Measurements from ENCODE around the gene FAM13A. TPM values are rescaled to one million over a fixed set of nuclear protein-coding genes. Genes with fewer than 3 reads are reported as not detected.

FAM13A gene
- polyA plus RNA-seq, 1 donor from 2014 or later, result 4.0 TPM

GRCh38 chr4:88933414-88934160 is 123.4 kb downstream of the FAM13A start:
- H3K79me2 ChIP-seq (replicated peaks; ENCODE audit: insufficient read depth, low read length), result no peaks in the 10 kb centered on the region
- TF ChIP-seq TAF1 (IDR thresholded peaks at IDR 0.05; ENCODE audit: low read depth) (no peak), MXI1 (conservative IDR thresholded peaks at IDR 0.05; ENCODE audit: poor library complexity, severe bottlenecking) (no peak), POLR2AphosphoS5 (IDR thresholded peaks at IDR 0.05) (no peak), RAD21 (conservative IDR thresholded peaks at IDR 0.05) (no peak), REST (IDR thresholded peaks at IDR 0.05; ENCODE audit: borderline replicate concordance) (no peak), EZH2 (IDR thresholded peaks at IDR 0.05; ENCODE audit: borderline replicate concordance, insufficient read depth, low read length, poor library complexity, severe bottlenecking) (no peak), EP300 (conservative IDR thresholded peaks at IDR 0.05; ENCODE audit: poor library complexity, severe bottlenecking) (no peak), CTCF (IDR thresholded peaks at IDR 0.05; ENCODE audit: poor library complexity, severe bottlenecking) (no peak), SMC3 (conservative IDR thresholded peaks at IDR 0.05; ENCODE audit: poor library complexity) (no peak)
- H3K4me3 ChIP-seq (ENCODE audit: low read length), result no peak overlapping the region
- no peaks in the 10 kb centered on the region for H3K36me3 ChIP-seq (ENCODE audit: insufficient read depth, low read length)
- no peak overlapping the region for H3K9ac ChIP-seq (ENCODE audit: low read length)
- no peaks in the 10 kb centered on the region for H3K9me2 ChIP-seq (ENCODE audit: insufficient read depth, low read length)
- H4K20me1 ChIP-seq (ENCODE audit: insufficient read depth), result no peaks in the 10 kb centered on the region
- H3K9me3 ChIP-seq (ENCODE audit: low read length), result no peaks in the 10 kb centered on the region
- no peak overlapping the region for H3K4me2 ChIP-seq (ENCODE audit: low read length)
- H3K27ac ChIP-seq (ENCODE audit: low read length), result no peak overlapping the region
- H3F3A ChIP-seq (ENCODE audit: insufficient read depth, low read length, poor library complexity, severe bottlenecking), result no peaks in the 10 kb centered on the region
- no peaks in the 10 kb centered on the region for H3K27me3 ChIP-seq (ENCODE audit: insufficient read depth, low read depth, low read length)
- H2AFZ ChIP-seq (ENCODE audit: low read depth, low read length), result no peak overlapping the region

GRCh38 chr4:88928852-88929251 is 128.1 kb downstream of the FAM13A start:
- H2AFZ ChIP-seq (ENCODE audit: low read depth, low read length), result no peak overlapping the region
- no peak overlapping the region for H3K4me2 ChIP-seq (ENCODE audit: low read length)
- no peaks in the 10 kb centered on the region for H3F3A ChIP-seq (ENCODE audit: insufficient read depth, low read length, poor library complexity, severe bottlenecking)
- no peaks in the 10 kb centered on the region for H3K9me3 ChIP-seq (ENCODE audit: low read length)
- no peaks in the 10 kb centered on the region for H3K79me2 ChIP-seq (replicated peaks; ENCODE audit: insufficient read depth, low read length)
- H3K9me2 ChIP-seq (ENCODE audit: insufficient read depth, low read length), result no peaks in the 10 kb centered on the region
- no peak overlapping the region for H3K9ac ChIP-seq (ENCODE audit: low read length)
- TF ChIP-seq SMC3 (conservative IDR thresholded peaks at IDR 0.05; ENCODE audit: poor library complexity), result no peak
- TF ChIP-seq REST (IDR thresholded peaks at IDR 0.05; ENCODE audit: borderline replicate concordance), result no peak
- TF ChIP-seq MXI1 (conservative IDR thresholded peaks at IDR 0.05; ENCODE audit: poor library complexity, severe bottlenecking), result no peak
- TF ChIP-seq POLR2AphosphoS5 (IDR thresholded peaks at IDR 0.05), result no peak
- no peak for TF ChIP-seq EZH2 (IDR thresholded peaks at IDR 0.05; ENCODE audit: borderline replicate concordance, insufficient read depth, low read length, poor library complexity, severe bottlenecking)
- TF ChIP-seq TAF1 (IDR thresholded peaks at IDR 0.05; ENCODE audit: low read depth), result no peak
- TF ChIP-seq EP300 (conservative IDR thresholded peaks at IDR 0.05; ENCODE audit: poor library complexity, severe bottlenecking), result no peak
- TF ChIP-seq CTCF (IDR thresholded peaks at IDR 0.05; ENCODE audit: poor library complexity, severe bottlenecking), result no peak
- no peak overlapping the region for H3K27ac ChIP-seq (ENCODE audit: low read length)
- H3K27me3 ChIP-seq (ENCODE audit: insufficient read depth, low read depth, low read length), result no peaks in the 10 kb centered on the region
- no peaks in the 10 kb centered on the region for H3K36me3 ChIP-seq (ENCODE audit: insufficient read depth, low read length)
- H3K4me3 ChIP-seq (ENCODE audit: low read length), result no peak overlapping the region
- H4K20me1 ChIP-seq (ENCODE audit: insufficient read depth), result no peaks in the 10 kb centered on the region
